GM19099 (cell line): ENCODE data around the gene C16orf78.
A peak's percentile ranks its signal among the peaks of the same experiment; 100 is the strongest.

Experiments used
- POLR2A ChIP-seq: IDR thresholded peaks from 3 replicates; pipeline ENCODE4 v1.6.1; 2011; ENCODE audit warnings: low read depth; ENCODE audit not compliant: insufficient read length; ENCODE audit errors: extremely low read depth

The C16orf78 gene

GRCh38 chr16:49431591-49432290, 58.1 kb downstream of the C16orf78 start:
- TF ChIP-seq POLR2A = no peak

DNA sequence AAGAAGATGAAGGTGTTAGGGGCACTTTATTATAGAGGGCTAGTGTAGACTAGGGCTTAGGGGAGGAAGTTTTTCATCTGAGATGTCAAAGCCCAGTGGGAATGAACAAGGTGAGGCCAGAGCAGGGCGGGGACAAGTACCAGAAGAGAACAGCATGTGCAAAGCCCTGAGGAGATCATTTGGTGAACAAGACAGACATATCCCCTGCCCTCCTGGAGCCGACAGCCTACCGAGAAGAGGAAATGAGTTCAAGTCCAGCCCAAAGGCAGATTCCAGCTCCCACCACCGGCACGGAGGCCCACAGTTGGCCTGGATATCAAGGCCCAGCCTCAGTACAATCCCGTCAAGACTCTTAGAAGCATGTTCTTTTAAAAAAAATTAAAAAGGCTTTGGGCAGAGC, 61.1 kb downstream of the C16orf78 start:
- TF ChIP-seq POLR2A = no peak

DNA sequence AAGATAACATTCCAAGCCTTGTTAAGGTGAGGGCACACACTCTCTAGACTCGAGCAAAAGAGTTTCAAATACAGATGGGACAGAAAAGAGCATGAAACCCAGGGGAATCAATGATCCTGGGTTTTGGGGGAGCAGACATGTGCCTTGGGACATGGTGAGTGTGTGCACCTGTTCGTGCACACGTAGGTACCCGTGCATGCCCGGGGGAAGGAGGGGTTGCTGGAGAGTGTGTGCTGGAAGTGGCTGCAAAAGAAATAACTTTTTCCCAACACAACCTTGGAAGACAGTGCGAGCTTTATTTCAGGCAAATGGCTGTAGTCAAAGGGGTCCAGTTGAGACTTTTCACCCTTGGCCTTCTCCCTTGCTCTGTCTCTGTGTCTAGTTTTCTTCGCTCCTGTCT, 62.6 kb downstream of the C16orf78 start:
- no peak for TF ChIP-seq POLR2A

DNA sequence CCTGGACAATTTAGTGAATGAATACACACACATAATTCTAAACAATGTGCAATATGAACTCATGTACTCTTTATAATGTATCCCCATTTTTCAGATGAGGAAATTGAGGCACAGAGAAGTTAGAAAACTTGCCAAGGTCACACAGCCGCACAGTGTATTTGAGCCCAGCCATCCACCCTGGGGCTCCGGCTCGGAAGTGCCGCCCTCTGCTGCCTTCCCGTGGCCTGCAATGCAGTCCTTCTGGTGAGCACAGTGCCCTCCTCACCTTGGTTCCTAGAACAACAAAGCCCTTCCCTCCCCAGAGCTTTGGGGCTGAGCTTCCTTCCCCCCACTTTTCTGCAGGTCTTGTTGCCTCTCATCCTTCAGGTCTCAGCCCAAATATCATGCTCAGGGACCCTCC, 63.7 kb downstream of the C16orf78 start:
- TF ChIP-seq POLR2A = no peak

GRCh38 chr16:49439050-49439449, 65.4 kb downstream of the C16orf78 start:
- TF ChIP-seq POLR2A = no peak

DNA sequence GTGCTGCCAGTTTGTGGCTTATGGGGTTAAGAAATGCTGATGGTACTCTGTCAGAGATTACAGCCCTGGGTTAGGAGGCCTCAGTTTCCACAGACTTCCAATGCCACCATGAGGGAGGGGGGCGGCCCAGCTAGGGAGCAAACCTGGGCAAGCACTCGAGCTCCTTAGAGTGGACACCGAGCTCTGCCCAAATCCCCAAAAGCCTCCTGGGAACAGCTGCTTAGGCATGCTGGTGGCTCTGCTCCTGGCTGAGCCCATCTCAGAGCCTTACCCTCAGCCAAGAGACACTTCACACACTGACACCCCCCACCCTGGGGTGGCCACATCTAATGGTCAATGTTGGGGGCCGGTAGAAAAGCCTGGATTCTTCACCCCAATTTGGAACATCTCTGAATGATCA, 66.1 kb downstream of the C16orf78 start:
- no peak for TF ChIP-seq POLR2A

GRCh38 chr16:49440156-49441065, 66.8 kb downstream of the C16orf78 start:
- no peak for TF ChIP-seq POLR2A

DNA sequence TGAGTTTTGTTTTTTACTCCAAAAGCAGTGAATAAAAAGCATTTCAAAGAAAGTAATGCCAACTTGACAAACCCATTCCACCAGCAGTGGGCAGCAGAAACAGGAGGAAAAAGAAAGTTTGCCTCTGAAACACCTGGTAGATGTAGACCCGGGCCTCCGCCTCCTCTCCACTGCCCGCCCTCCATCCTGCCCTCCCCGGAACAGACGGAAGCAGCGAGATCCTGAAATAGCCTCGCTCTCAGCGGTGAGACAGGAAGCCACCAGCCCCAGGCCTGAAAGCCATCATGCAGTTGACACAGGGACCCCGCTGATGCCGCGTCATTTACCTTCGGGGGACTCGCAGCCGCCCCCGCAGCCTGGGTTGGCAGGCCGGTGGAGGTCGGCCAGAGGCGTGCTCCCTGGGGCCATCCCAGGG, 67.8 kb downstream of the C16orf78 start:
- TF ChIP-seq POLR2A = peak; percentile 34

DNA sequence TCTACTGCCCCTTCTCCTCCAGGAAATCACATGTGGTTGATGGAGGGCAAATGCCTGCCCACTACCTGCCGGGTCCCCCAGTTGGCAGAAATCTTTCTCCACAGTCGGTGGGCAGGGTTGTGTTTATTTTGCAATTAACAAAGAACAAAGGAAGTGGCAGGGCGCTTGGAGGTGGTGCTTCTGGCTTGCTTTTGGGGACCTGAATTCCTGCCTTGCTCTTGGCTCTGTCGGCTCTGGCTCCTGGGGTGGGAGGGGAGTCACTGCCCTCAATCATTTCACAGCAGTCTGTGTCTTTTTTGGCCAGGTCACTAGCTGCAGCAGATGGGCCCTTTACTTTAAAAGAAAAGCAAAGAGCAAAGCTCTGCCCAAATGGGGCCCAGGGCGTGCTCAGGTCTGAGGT, 69.2 kb downstream of the C16orf78 start:
- no peak for TF ChIP-seq POLR2A

DNA sequence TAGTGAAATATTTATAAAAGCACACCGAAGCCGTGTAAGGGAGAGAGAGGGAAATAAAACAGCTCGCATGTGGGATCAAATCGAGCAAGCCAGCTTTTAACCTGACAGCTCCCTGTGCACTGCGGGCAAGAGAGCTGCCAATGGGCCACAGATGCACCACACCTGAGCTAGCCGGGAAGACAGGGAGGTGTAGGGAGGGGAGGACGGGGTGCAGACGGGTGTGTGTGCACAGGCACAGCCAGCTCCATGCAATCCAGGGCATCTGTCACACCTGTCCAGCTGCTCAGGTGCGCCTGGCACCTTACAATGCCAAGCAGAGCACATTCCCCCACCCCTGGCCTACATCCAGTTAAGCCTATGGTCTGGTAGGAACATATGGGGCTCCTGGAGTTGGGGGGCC, 70.0 kb downstream of the C16orf78 start:
- TF ChIP-seq POLR2A = no peak

GRCh38 chr16:49446805-49447204, 73.2 kb downstream of the C16orf78 start:
- no peak for TF ChIP-seq POLR2A
